ENCODE results near the gene RIT2.

DNA sequence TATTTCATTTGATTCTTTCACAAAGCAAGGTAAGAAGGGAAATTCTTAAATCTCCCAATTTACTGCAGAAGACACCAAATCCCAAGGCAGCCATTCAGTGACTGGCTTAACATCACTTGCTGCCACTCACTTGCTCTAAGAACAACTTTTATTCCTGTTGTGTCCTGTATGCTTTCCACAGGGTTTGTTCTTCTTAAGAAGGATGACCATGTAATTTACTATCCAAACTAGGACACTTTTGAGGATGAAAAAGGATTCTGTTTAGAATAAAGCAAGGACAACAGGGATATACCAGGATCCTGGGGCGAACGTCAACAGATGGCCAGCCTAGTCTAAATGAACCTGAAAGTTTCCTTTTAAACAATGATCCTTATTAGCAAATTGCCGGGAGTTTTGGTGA is 34.8 kb downstream of the RIT2 start:
- TF ChIP-seq, protein P1, sequence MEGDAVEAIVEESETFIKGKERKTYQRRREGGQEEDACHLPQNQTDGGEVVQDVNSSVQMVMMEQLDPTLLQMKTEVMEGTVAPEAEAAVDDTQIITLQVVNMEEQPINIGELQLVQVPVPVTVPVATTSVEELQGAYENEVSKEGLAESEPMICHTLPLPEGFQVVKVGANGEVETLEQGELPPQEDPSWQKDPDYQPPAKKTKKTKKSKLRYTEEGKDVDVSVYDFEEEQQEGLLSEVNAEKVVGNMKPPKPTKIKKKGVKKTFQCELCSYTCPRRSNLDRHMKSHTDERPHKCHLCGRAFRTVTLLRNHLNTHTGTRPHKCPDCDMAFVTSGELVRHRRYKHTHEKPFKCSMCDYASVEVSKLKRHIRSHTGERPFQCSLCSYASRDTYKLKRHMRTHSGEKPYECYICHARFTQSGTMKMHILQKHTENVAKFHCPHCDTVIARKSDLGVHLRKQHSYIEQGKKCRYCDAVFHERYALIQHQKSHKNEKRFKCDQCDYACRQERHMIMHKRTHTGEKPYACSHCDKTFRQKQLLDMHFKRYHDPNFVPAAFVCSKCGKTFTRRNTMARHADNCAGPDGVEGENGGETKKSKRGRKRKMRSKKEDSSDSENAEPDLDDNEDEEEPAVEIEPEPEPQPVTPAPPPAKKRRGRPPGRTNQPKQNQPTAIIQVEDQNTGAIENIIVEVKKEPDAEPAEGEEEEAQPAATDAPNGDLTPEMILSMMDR (IDR thresholded peaks at IDR 0.05; ENCODE audit: insufficient read depth, low read length, poor library complexity, severe bottlenecking), result no peak
- TF ChIP-seq EZH2phosphoT487 (conservative IDR thresholded peaks at IDR 0.05; ENCODE audit: low read length), result no peak
